GM12878 (cell line): ENCODE measurements around the gene TMEM151A. TPM values are rescaled to one million over a fixed set of nuclear protein-coding genes. Genes with fewer than 3 reads are reported as not detected.
A peak's percentile ranks its signal among the peaks of the same experiment; 100 is the strongest.

Source experiments
- ATAC-seq: fragments of 200-7000 bp; cut with Tn5 transposase; 3 replicates; pipeline ENCODE4 v1.9.1; 2020; ENCODE audit warnings: mild to moderate bottlenecking, moderate library complexity
- BruUV-seq: library from RNA; stranded (reverse); fragments of 400-500 nt; replicated peaks from 2 replicates; lab custom pipeline; 2021; lab: Mats Ljungman, UMichigan
- CTCF ChIA-PET: fragments of 300-600 bp; sonication (Branson Sonifier 250); formaldehyde crosslinking; extraction: SDS; loops from one replicate; lab custom pipeline; 2021; ENCODE audit warnings: inconsistent platforms; lab: Yijun Ruan, JAX
- POLR2A ChIA-PET: fragments of 350-600 bp; formaldehyde crosslinking; extraction: SDS; loops from one replicate; lab custom pipeline; 2021; ENCODE audit warnings: inconsistent platforms; lab: Charles Lee
- RAD21 ChIA-PET: fragments of 300-600 bp; sonication (Branson Sonifier 250); formaldehyde crosslinking; loops from one replicate; lab custom pipeline; 2023; ENCODE audit warnings: antibody characterized with exemption; ENCODE audit not compliant: unreplicated experiment; lab: Charles Lee
- SMC1A ChIA-PET: fragments of 300-600 bp; sonication (Branson Sonifier 250); formaldehyde crosslinking; loops from one replicate; lab custom pipeline; 2023; ENCODE audit not compliant: unreplicated experiment, uncharacterized antibody; lab: Charles Lee
- DNase-seq: peaks from one replicate; pipeline ENCODE4 v3.0.0-alpha.2; 2011; ENCODE audit warnings: low read depth, low spot score
- FAIRE-seq: peaks from 3 replicates; lab custom pipeline; 2011; peaks lifted over from hg19 to GRCh38; lab: Jason Lieb, UNC
- H2AFZ ChIP-seq: 2 replicates; pipeline ENCODE4 v1.6.0; 2011; ENCODE audit warnings: low read depth, low read length, control low read depth; ENCODE audit not compliant: control insufficient read depth
- H3K27ac ChIP-seq: 2 replicates; pipeline ENCODE4 v1.5.1; 2011; ENCODE audit warnings: control low read depth; ENCODE audit not compliant: control insufficient read depth, insufficient read depth
- H3K27me3 ChIP-seq, 2 experiments: replicated peaks in 1 of 2; 2 replicates each; pipeline versions ENCODE4 v1.6.0 to v1.6.1; 2011; ENCODE audit warnings: low read length in 1 of 2; ENCODE audit not compliant: control insufficient read depth in 2 of 2, insufficient read depth in 2 of 2
- H3K36me3 ChIP-seq, 2 experiments: 2 replicates each; pipeline ENCODE4 v1.5.1; 2011; ENCODE audit warnings: low read length in 1 of 2; ENCODE audit not compliant: control insufficient read depth in 2 of 2, insufficient read depth in 2 of 2
- H3K4me1 ChIP-seq: 2 replicates; pipeline ENCODE4 v1.6.1; 2011; ENCODE audit warnings: mild to moderate bottlenecking, low read length, moderate library complexity, mixed read lengths; ENCODE audit not compliant: control insufficient read depth, insufficient read depth
- H3K4me2 ChIP-seq: 2 replicates; pipeline ENCODE4 v1.6.0; 2011; ENCODE audit warnings: control low read depth; ENCODE audit not compliant: control insufficient read depth, insufficient read depth
- H3K4me3 ChIP-seq: fragments of 200-600 bp; sonication (generic); 2 replicates; pipeline ENCODE4 v1.5.1; 2016
- H3K79me2 ChIP-seq: 2 replicates; pipeline ENCODE4 v1.6.0; 2011; ENCODE audit warnings: low read length; ENCODE audit not compliant: control insufficient read depth, insufficient read depth
- H3K9ac ChIP-seq: 2 replicates; pipeline ENCODE4 v1.8.0; 2011; ENCODE audit warnings: low read length, control low read depth, mixed read lengths; ENCODE audit not compliant: control insufficient read depth, insufficient read depth
- H3K9me3 ChIP-seq: replicated peaks from 3 replicates; pipeline ENCODE4 v1.5.1; 2011; ENCODE audit warnings: mild to moderate bottlenecking, low read length; ENCODE audit not compliant: control insufficient read depth, insufficient read depth
- H4K20me1 ChIP-seq: 2 replicates; pipeline ENCODE4 v1.6.0; 2011; ENCODE audit not compliant: control insufficient read depth, insufficient read depth
- BACH1 ChIP-seq: fragments of 450-650 bp; IDR thresholded peaks from 2 replicates; pipeline ENCODE4 v1.6.1; 2017; ENCODE audit warnings: mild to moderate bottlenecking, borderline replicate concordance
- BRCA1 ChIP-seq: IDR thresholded peaks from 2 replicates; pipeline ENCODE4 v1.6.1; 2011; ENCODE audit warnings: low read depth, low read length, improper control_type of control experiment
- CHD1 ChIP-seq: IDR thresholded peaks from 2 replicates; pipeline ENCODE4 v1.6.1; 2012; ENCODE audit warnings: low read depth, low read length, improper control_type of control experiment
- CTCF ChIP-seq, 3 experiments: IDR thresholded peaks in 2 of 3; conservative IDR thresholded peaks in 1 of 3; 2 replicates each; pipeline ENCODE4 v1.5.1; 2011; ENCODE audit warnings: low read depth in 3 of 3, low read length in 3 of 3, mild to moderate bottlenecking in 3 of 3, control low read depth in 2 of 3, moderate library complexity in 2 of 3, inconsistent platforms in 1 of 3, mixed read lengths in 1 of 3; ENCODE audit not compliant: control insufficient read depth in 2 of 3, insufficient read depth in 1 of 3; ENCODE audit errors: extremely low read depth in 1 of 3
- ESRRA ChIP-seq: IDR thresholded peaks from 2 replicates; pipeline ENCODE4 v1.6.1; 2012; ENCODE audit warnings: mild to moderate bottlenecking, low read length, improper control_type of control experiment
- ETV6 ChIP-seq, 2 experiments: fragments of 450-650 bp in 1 of 2; IDR thresholded peaks in 1 of 2; conservative IDR thresholded peaks in 1 of 2; 2 replicates each; pipeline ENCODE4 v1.6.1; 2014; ENCODE audit warnings: antibody characterized with exemption in 1 of 2, borderline replicate concordance in 1 of 2, low read depth in 1 of 2, mild to moderate bottlenecking in 1 of 2, moderate library complexity in 1 of 2
- JUNB ChIP-seq: IDR thresholded peaks from 2 replicates; pipeline ENCODE4 v1.6.1; 2016; ENCODE audit warnings: antibody characterized with exemption, mild to moderate bottlenecking
- MEF2B ChIP-seq: fragments of 450-650 bp; IDR thresholded peaks from 2 replicates; pipeline ENCODE4 v1.6.1; 2018; ENCODE audit warnings: mild to moderate bottlenecking, moderate library complexity; ENCODE audit not compliant: partially characterized antibody, poor library complexity, severe bottlenecking
- NBN ChIP-seq: fragments of 450-650 bp; IDR thresholded peaks from 2 replicates; pipeline ENCODE4 v1.6.1; 2016
- NFIC ChIP-seq: IDR thresholded peaks from 2 replicates; pipeline ENCODE4 v1.6.1; 2012; ENCODE audit warnings: low read depth, mild to moderate bottlenecking, inconsistent platforms, low read length, moderate library complexity
- SKIL ChIP-seq: fragments of 450-650 bp; IDR thresholded peaks from 2 replicates; pipeline ENCODE4 v1.6.1; 2017; ENCODE audit warnings: mild to moderate bottlenecking, low read depth, inconsistent platforms; ENCODE audit not compliant: poor library complexity, severe bottlenecking
- SMC3 ChIP-seq: IDR thresholded peaks from 2 replicates; pipeline ENCODE4 v1.6.1; 2011; ENCODE audit warnings: low read length, improper control_type of control experiment, borderline replicate concordance
- SRF ChIP-seq, 2 experiments: IDR thresholded peaks; 2 replicates each; pipeline ENCODE4 v1.6.1; 2011; ENCODE audit warnings: low read depth in 2 of 2, low read length in 2 of 2, mild to moderate bottlenecking in 1 of 2, moderate library complexity in 1 of 2
- TBL1XR1 ChIP-seq: IDR thresholded peaks from 2 replicates; pipeline ENCODE4 v1.6.1; 2012; ENCODE audit warnings: low read depth, low read length, improper control_type of control experiment
- TCF7 ChIP-seq: IDR thresholded peaks from 2 replicates; pipeline ENCODE4 v1.6.1; 2014; ENCODE audit warnings: antibody characterized with exemption, borderline replicate concordance
- ZNF207 ChIP-seq: fragments of 450-650 bp; IDR thresholded peaks from 2 replicates; pipeline ENCODE4 v1.6.1; 2014; ENCODE audit warnings: antibody characterized with exemption, mild to moderate bottlenecking, borderline replicate concordance
- WGBS: methylation state at CpG from one replicate; pipeline ENCODE4 v1.1.6; 2016; ENCODE audit warnings: low lambda C conversion rate; ENCODE audit not compliant: insufficient replicate concordance, insufficient coverage; ENCODE audit errors: missing lambda C conversion rate; 5-methylcytosine and 5-hydroxymethylcytosine counted together
- in situ Hi-C: fragments of 300-500 bp; cut with MboI; formaldehyde crosslinking; loops from 9 replicates; pipeline ENCODE4 v1.14.3; 2018; ENCODE audit warnings: mixed read lengths
- intact Hi-C: fragments of 100-400 bp; cut with micrococcal nuclease; formaldehyde crosslinking; loops from one replicate; pipeline ENCODE4 v1.14.2; 2022; ENCODE audit not compliant: unreplicated experiment
- polyA plus RNA-seq, 11 experiments: library from polyadenylated mRNA; depleted of rRNA in 4 of 11; unstranded in 6 of 11; stranded (reverse) in 5 of 11; fragments of >200 nt; fragmentation: Nextera tagmentation in 4 of 11; fragmentation: Illumina TruSeq in 1 of 11; extraction: Ambion mirVana in 4 of 11; extraction: Trizol in 1 of 11; gene quantifications; 1 replicate in 1 of 11; 2 replicates in 10 of 11; pipeline versions ENCODE4 v1.2.1 to v1.2.3, GENCODE V29; 2011 to 2016; ENCODE audit warnings: inconsistent platforms in 2 of 11, missing spikeins in 2 of 11, low read depth in 1 of 11
- total RNA-seq, 4 experiments: library from RNA; depleted of rRNA in 3 of 4; stranded (reverse); fragments of >200 nt in 3 of 4; fragmentation: Illumina TruSeq in 1 of 4; extraction: Trizol in 1 of 4; gene quantifications; 2 replicates each; pipeline versions ENCODE4 v1.2.1 to v1.2.3, GENCODE V29; 2013 to 2021

TMEM151A gene
- total and polyA plus RNA-seq, 10 of the 15 experiments (the other 5 are each of a cell fraction or from before 2014, with no cell fraction given): not detected

GRCh38 chr11:66288671-66289547 is 2.8 kb upstream of the TMEM151A start, which contains the start of gene YIF1A:
TSS of gene YIF1A (minus strand) at chr11:66289143. CDS start at chr11:66288985, 158 bp downstream.
- no peaks in the 10 kb centered on the region; the same call in 1 of the 2 replicates for H4K20me1 ChIP-seq
- peaks cover 15% of the 10 kb centered on the region for H3K4me1 ChIP-seq
- peak within 1 kb of the TSS; percentile 96 for H3K4me2 ChIP-seq
- ATAC-seq (peak; percentile 97), FAIRE-seq (peak; percentile 100), DNase-seq (peak; percentile 98)
- POLR2A ChIA-PET: interaction anchor here (0.6 to 2.4 kb wide), 18 partner anchors 9 to 1023 kb away, joined by 3 to 26 read pairs (median 3); partner anchors contain the start of genes BRMS1, FIBP, RAB1B and SF3B2
- RAD21 ChIA-PET: interaction anchor here (0.6 to 2.0 kb wide), 12 partner anchors 21 to 250 kb away, joined by 3 to 28 read pairs (median 4); partner anchors contain the start of genes BRMS1, PELI3 and RAB1B
- intact Hi-C loops (no loop called here), in situ Hi-C loops (no loop called here)
- H3K36me3 ChIP-seq: no peaks in the 10 kb centered on the region; a peak in 1 of 4 replicates
- CTCF ChIA-PET: interaction anchor here (0.7 to 2.7 kb wide), 19 partner anchors 9 to 244 kb away, joined by 3 to 21 read pairs (median 5); partner anchors contain the start of genes MRPL11, RAB1B and RIN1
- H2AFZ ChIP-seq: peak within 1 kb of the TSS; percentile 97
- SMC1A ChIA-PET: interaction anchor here (0.6 to 2.5 kb wide), 10 partner anchors 12 to 138 kb away, joined by 3 to 10 read pairs (median 4); no protein-coding TSS in a partner anchor
- peaks cover 12% of the 10 kb centered on the region for H3K79me2 ChIP-seq
- BruUV-seq: no TSS peak
- H3K27me3 ChIP-seq: peaks cover 2 to 7% of the 10 kb centered on the region in 2 experiments; a peak in 2 of 4 replicates
- 2% methylated on average over 76 of the region's 87 CpGs for WGBS
- no peaks in the 10 kb centered on the region for H3K9me3 ChIP-seq
- peak within 1 kb of the TSS; percentile 87 for H3K27ac ChIP-seq
- H3K4me3 ChIP-seq: peak within 1 kb of the TSS; percentile 83
- H3K9ac ChIP-seq: peak within 1 kb of the TSS; percentile 95
- no peak for TF ChIP-seq SKIL
- TF ChIP-seq BRCA1: no peak
- no peak for TF ChIP-seq TCF7
- TF ChIP-seq NBN: no peak; the same call in 1 of the 2 replicates
- peak; percentile 69; the same call in 1 of the 2 replicates for TF ChIP-seq ZNF207
- no peak for TF ChIP-seq MEF2B
- TF ChIP-seq CTCF (IDR thresholded peaks at IDR 0.05 in 2 of 3, conservative IDR thresholded peaks at IDR 0.05 in 1 of 3; ENCODE audit: control insufficient read depth in 2 of 3, extremely low read depth in 1 of 3, insufficient read depth in 1 of 3, low read depth in 3 of 3, low read length in 3 of 3): peak in 1 of 3 experiments; percentile 16; a peak in 2 of 6 replicates
- TF ChIP-seq ESRRA: 0 out of 2 replicates have a peak, but pooled peaks have one; percentile 34
- TF ChIP-seq JUNB: no peak
- no peak for TF ChIP-seq CHD1
- TF ChIP-seq BACH1: peak; percentile 96
- no peak for TF ChIP-seq TBL1XR1
- no peak for TF ChIP-seq NFIC
- TF ChIP-seq SMC3: no peak
- TF ChIP-seq SRF (IDR thresholded peaks at IDR 0.05; ENCODE audit: low read depth in 2 of 2, low read length in 2 of 2): peak; percentile 73 to 80
- no peak for TF ChIP-seq ETV6 (conservative IDR thresholded peaks at IDR 0.05 in 1 of 2, IDR thresholded peaks at IDR 0.05 in 1 of 2; ENCODE audit: borderline replicate concordance in 1 of 2, low read depth in 1 of 2)
